Heart left ventricle (tissue), 16 donors: ENCODE measurements around the gene PHACTR3. TPM values are rescaled to one million over a fixed set of nuclear protein-coding genes. Genes with fewer than 3 reads are reported as not detected.

Experiments used
- ATAC-seq, 4 donors: fragments of 200-7000 bp; cut with Tn5 transposase; one replicate each; pipeline ENCODE4 v1.9.1; 2020 to 2022; ENCODE audit warnings: moderate library complexity in 4 of 4, mild to moderate bottlenecking in 3 of 4, moderate number of reproducible peaks in 1 of 4
- DNase-seq, 5 donors: peaks; one replicate each; pipeline ENCODE4 v3.0.0-alpha.2; 2020
- H3K27ac ChIP-seq, 12 donors: fragments of 200-600 bp; sonication (generic) in 4 of 12; one replicate each; pipeline versions ENCODE4 v1.5.0 to v1.8.0; 2016 to 2022; ENCODE audit warnings: mild to moderate bottlenecking in 2 of 12
- H3K27me3 ChIP-seq, 9 donors: fragments of 200-600 bp; sonication (generic) in 2 of 9; one replicate each; pipeline versions ENCODE4 v1.5.1 to v1.8.0; 2016 to 2022; ENCODE audit warnings: mild to moderate bottlenecking in 3 of 9
- H3K36me3 ChIP-seq, 9 donors: fragments of 200-600 bp; sonication (generic) in 2 of 9; one replicate each; pipeline versions ENCODE4 v1.5.0 to v1.8.0; 2018 to 2022; ENCODE audit warnings: mild to moderate bottlenecking in 2 of 9
- H3K4me1 ChIP-seq, 12 donors: fragments of 200-600 bp; sonication (generic) in 4 of 12; one replicate each; pipeline versions ENCODE4 v1.5.0 to v1.8.0; 2016 to 2022; ENCODE audit warnings: mild to moderate bottlenecking in 3 of 12
- H3K4me3 ChIP-seq, 12 donors: fragments of 200-600 bp; sonication (generic) in 4 of 12; one replicate each; pipeline versions ENCODE4 v1.5.0 to v1.8.0; 2017 to 2022; ENCODE audit warnings: mild to moderate bottlenecking in 9 of 12, moderate library complexity in 4 of 12
- H3K9me3 ChIP-seq, 12 donors: fragments of 200-600 bp; sonication (generic) in 4 of 12; one replicate each; pipeline versions ENCODE4 v1.5.0 to v1.8.0; 2016 to 2022; ENCODE audit warnings: mild to moderate bottlenecking in 1 of 12
- POLR2A ChIP-seq, 2 donors: fragments of 450-650 bp; IDR thresholded peaks; one replicate each; pipeline ENCODE4 v1.6.1; 2017; ENCODE audit warnings: antibody characterized with exemption in 2 of 2, mild to moderate bottlenecking in 2 of 2, moderate library complexity in 2 of 2
- WGBS, 4 donors: extraction: QIAGEN DNeasy Blood & Tissue Kit in 2 of 4; methylation state at CpG; one replicate each; pipeline versions ENCODE4 v1.1.5 to v1.1.7; 2013 to 2018; 5-methylcytosine and 5-hydroxymethylcytosine counted together
- intact Hi-C, 10 donors: fragments of 100-400 bp; cut with DNase I; formaldehyde crosslinking; loops; one replicate each; pipeline versions ENCODE4 v1.11.1 to v1.14.2; 2022
- polyA plus RNA-seq, 2 donors: library from polyadenylated mRNA; stranded (reverse); fragments of 200-250 nt; gene quantifications; one replicate each; pipeline ENCODE4 v1.2.3, GENCODE V29; 2013
- total RNA-seq, 9 donors: library from RNA; depleted of rRNA in 2 of 9; stranded (reverse); fragments of >200 nt in 2 of 9; fragmentation: NEBNext Ultra II Directional in 3 of 9; extraction: Animal tissue kit (Norgen Biotek cat#: 25700) in 3 of 9; gene quantifications; one replicate each; pipeline versions ENCODE4 v1.1.0 to v1.2.4, GENCODE V29; 2016 to 2023
- TF ChIP-seq, protein P1 (sequence below), 12 donors: fragments of 200-600 bp; sonication (generic) in 4 of 12; IDR thresholded peaks; one replicate each; pipeline versions ENCODE4 v1.5.0 to v1.8.0; 2018 to 2022; ENCODE audit warnings: antibody characterized with exemption in 12 of 12, mild to moderate bottlenecking in 5 of 12
- donor health status: ischemic (EF 13 %, LVEDD 7.1; RV severe dilation, severe dysfunction).
- donor health status: healthy with polysubstance abuse.
- donor health status: DM: no; HTN: yes; CAD: no.
- donor health status: DM: no; HTN: no; CAD: no.
- donor health status: ischemic (EF 25% LVEDD 6.9; RV normal size, moderate dysfunction).
- donor health status: ischemic (EF 25% LVEDD 5.7; RV mildly dilated, moderate dysfunction).
- donor health status: healthy.
- donor health status: DM: yes; HTN: yes; CAD: no.
- donor health status: ischemic (EF 35%, LVEDD 5.7; RV mildly dilated, moderate dysfunction).
- donor health status: nonischemic (EF 11% LVEDD 7.7; RV severe dilation, severe dysfunction).
- donor health status: DM: yes; HTN: yes; CAD: no.
- donor health status: PGD.
- donor health status: ischemic (EF 29% LVEDD 5.4; RV normal size, mild dysfunction).
- donor health status: nonischemic (EF 23%, LVEDD 6.1; RV moderate dilation, normal function).

The PHACTR3 gene
- total and polyA plus RNA-seq, 11 donors = 0.19 to 14.6 (median 3.5) TPM

DNA sequence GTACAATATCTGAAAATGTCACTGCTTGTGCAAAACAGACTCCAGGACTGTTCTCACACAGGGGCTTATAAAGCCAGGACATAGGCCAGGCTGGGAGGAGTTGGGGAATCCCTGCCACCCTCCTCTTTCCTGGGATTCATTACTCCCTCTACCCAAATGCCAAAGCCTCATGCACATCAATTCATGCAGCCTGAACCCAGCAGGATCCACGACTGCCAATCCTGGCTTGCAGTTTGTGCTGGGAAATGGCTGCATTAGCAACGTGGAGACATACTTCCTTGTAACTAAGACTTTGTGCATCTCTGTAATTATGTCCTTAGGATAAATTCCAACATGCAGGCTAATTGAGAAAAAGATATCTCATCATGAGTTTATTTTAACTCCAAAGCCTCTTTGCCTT is 185.3 kb downstream of the PHACTR3 start:
- TF ChIP-seq, protein P1, sequence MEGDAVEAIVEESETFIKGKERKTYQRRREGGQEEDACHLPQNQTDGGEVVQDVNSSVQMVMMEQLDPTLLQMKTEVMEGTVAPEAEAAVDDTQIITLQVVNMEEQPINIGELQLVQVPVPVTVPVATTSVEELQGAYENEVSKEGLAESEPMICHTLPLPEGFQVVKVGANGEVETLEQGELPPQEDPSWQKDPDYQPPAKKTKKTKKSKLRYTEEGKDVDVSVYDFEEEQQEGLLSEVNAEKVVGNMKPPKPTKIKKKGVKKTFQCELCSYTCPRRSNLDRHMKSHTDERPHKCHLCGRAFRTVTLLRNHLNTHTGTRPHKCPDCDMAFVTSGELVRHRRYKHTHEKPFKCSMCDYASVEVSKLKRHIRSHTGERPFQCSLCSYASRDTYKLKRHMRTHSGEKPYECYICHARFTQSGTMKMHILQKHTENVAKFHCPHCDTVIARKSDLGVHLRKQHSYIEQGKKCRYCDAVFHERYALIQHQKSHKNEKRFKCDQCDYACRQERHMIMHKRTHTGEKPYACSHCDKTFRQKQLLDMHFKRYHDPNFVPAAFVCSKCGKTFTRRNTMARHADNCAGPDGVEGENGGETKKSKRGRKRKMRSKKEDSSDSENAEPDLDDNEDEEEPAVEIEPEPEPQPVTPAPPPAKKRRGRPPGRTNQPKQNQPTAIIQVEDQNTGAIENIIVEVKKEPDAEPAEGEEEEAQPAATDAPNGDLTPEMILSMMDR (IDR thresholded peaks at IDR 0.05) = no peak
- no peak for TF ChIP-seq POLR2A (IDR thresholded peaks at IDR 0.05)
- Histone ChIP-seq H3K4me1 (no peaks in the 10 kb centered on the region), H3K27me3 (peaks cover 0 to 8% (median 0%) of the 10 kb centered on the region in 9 donors), H3K36me3 (no peaks in the 10 kb centered on the region), H3K27ac (no peak overlapping the region), H3K9me3 (peaks cover 0 to 13% (median 8%) of the 10 kb centered on the region in 12 donors), H3K4me3 (no peak overlapping the region)
- no peak for ATAC-seq
- no peak for DNase-seq
- 44 to 52% (median 46%) methylated on average over 2 of the region's 2 CpGs for WGBS, 4 donors
- intact Hi-C loops = loop anchor here in 1 of 10 donors (10.0 kb wide), 1 partner anchor 145 kb away; the partner anchor contains the start of gene SYCP2

DNA sequence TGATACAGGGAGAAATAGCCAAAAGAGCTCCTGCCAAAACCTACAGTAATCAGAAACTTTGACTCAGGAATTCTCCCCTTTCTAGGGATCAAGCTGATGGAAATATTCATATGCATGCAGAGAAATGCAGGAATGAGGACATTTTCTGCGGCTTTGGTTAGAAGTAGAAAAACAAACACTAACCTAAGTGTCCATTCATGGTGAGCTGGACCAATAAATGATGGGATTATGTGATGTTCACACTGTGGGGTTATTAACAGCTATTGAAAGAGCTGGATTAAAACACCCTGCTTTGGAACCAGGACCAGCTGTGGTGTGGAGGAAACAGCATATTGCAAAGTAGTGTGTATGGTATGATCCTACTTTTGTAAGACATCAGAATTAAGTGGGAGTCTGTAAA is 186.0 kb downstream of the PHACTR3 start:
- H3K4me1 ChIP-seq = no peaks in the 10 kb centered on the region
- H3K4me3 ChIP-seq = no peak overlapping the region
- H3K9me3 ChIP-seq = peaks cover 0 to 13% (median 8%) of the 10 kb centered on the region in 12 donors
- no peak for TF ChIP-seq POLR2A (IDR thresholded peaks at IDR 0.05)
- TF ChIP-seq, protein P1 (IDR thresholded peaks at IDR 0.05) = no peak
- 62 to 84% (median 70%) methylated on average over 1 of the region's 1 CpG for WGBS, 4 donors
- ATAC-seq = no peak
- H3K27ac ChIP-seq = no peak overlapping the region
- H3K36me3 ChIP-seq = no peaks in the 10 kb centered on the region
- peaks cover 0 to 8% (median 0%) of the 10 kb centered on the region in 9 donors for H3K27me3 ChIP-seq
- intact Hi-C loops = no loop called here
- no peak for DNase-seq

DNA sequence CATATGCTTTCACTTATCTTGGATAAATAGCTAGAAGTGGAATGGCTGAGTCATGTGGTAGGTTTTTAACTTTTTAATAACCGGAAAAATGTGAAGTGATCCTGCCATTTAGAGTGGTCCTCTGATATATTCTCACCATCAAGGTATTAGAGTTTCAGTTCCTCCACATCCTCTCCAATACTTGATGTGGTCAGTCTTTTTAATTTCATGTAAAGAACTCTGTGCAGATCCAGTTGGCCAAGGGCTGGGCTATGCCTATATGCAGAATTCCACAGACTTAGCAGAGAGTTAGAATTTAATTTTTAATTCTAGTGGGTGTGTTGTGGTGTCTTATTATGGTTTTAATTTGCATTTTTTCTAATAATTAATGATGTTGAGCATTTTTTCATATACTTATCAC is 188.0 kb downstream of the PHACTR3 start:
- no peak for DNase-seq
- Histone ChIP-seq H3K9me3 (peaks cover 0 to 30% (median 19%) of the 10 kb centered on the region in 12 donors), H3K4me3 (no peak overlapping the region), H3K27ac (no peak overlapping the region), H3K4me1 (no peaks in the 10 kb centered on the region), H3K36me3 (no peaks in the 10 kb centered on the region), H3K27me3 (peaks cover 0 to 5% (median 0%) of the 10 kb centered on the region in 9 donors)
- intact Hi-C loops = no loop called here
- 91 to 98% (median 95%) methylated on average over 1 of the region's 1 CpG for WGBS, 4 donors
- ATAC-seq = no peak
- TF ChIP-seq, protein P1 (IDR thresholded peaks at IDR 0.05) = no peak
- TF ChIP-seq POLR2A (IDR thresholded peaks at IDR 0.05) = no peak

DNA sequence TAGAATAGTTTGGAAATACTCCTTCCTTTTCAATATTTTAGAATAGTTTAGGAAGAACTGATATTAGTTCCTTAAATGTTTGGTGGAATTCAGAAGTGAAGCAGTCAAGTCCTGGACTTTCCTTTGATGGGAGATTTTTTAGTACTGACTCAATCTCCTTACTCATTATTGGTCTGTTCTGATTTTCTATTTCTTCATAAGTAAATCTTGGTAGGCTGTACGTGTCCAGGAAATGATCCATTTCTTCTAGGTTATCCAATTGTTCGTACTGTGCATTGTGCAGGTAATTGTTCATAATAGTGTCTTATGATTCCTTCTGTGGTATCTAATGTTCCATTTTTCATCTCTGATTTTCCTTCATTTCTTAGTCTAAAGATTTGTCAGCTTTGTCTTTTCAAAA is 190.2 kb downstream of the PHACTR3 start:
- 61 to 66% (median 65%) methylated on average over 2 of the region's 2 CpGs for WGBS, 4 donors
- peaks cover 0 to 39% (median 20%) of the 10 kb centered on the region in 12 donors for H3K9me3 ChIP-seq
- no peak overlapping the region for H3K4me3 ChIP-seq
- no peak for DNase-seq
- TF ChIP-seq POLR2A (IDR thresholded peaks at IDR 0.05) = no peak
- TF ChIP-seq, protein P1 (IDR thresholded peaks at IDR 0.05) = no peak
- intact Hi-C loops = no loop called here
- H3K36me3 ChIP-seq = no peaks in the 10 kb centered on the region
- H3K27me3 ChIP-seq = no peaks in the 10 kb centered on the region
- H3K27ac ChIP-seq = no peak overlapping the region
- H3K4me1 ChIP-seq = no peaks in the 10 kb centered on the region
- ATAC-seq = no peak
